Hepatocyte (in vitro differentiated cells): Measurements from ENCODE around the gene CIAPIN1. TPM values are rescaled to one million over a fixed set of nuclear protein-coding genes. Genes with fewer than 3 reads are reported as not detected.
A peak's percentile ranks its signal among the peaks of the same experiment; 100 is the strongest.

Experiments used
- DNase-seq: peaks from one replicate; pipeline ENCODE4 v3.0.0-alpha.2; 2016; ENCODE audit warnings: low spot score
- H2AFZ ChIP-seq: fragments of 200-600 bp; sonication (generic); 2 replicates; pipeline ENCODE4 v1.6.0; 2016; ENCODE audit warnings: antibody characterized with exemption, mild to moderate bottlenecking
- H3K27ac ChIP-seq: fragments of 200-600 bp; sonication (generic); 2 replicates; pipeline ENCODE4 v1.5.1; 2016; ENCODE audit warnings: mild to moderate bottlenecking
- H3K27me3 ChIP-seq: fragments of 200-600 bp; sonication (generic); 2 replicates; pipeline ENCODE4 v1.6.1; 2016
- H3K36me3 ChIP-seq: fragments of 200-600 bp; sonication (generic); replicated peaks from 2 replicates; pipeline ENCODE4 v1.5.1; 2016; ENCODE audit warnings: low read depth; ENCODE audit not compliant: insufficient read depth
- H3K4me1 ChIP-seq: fragments of 200-600 bp; sonication (generic); 2 replicates; pipeline ENCODE4 v1.5.1; 2016; ENCODE audit warnings: mild to moderate bottlenecking, moderate library complexity; ENCODE audit not compliant: insufficient read depth
- H3K4me2 ChIP-seq: fragments of 200-600 bp; sonication (generic); 2 replicates; pipeline ENCODE4 v1.6.0; 2016
- H3K4me3 ChIP-seq: fragments of 200-600 bp; sonication (generic); 2 replicates; pipeline ENCODE4 v1.5.1; 2016; ENCODE audit warnings: mild to moderate bottlenecking
- H3K79me2 ChIP-seq: fragments of 200-600 bp; sonication (generic); 2 replicates; pipeline ENCODE4 v1.6.0; 2017; ENCODE audit warnings: mild to moderate bottlenecking
- H3K9me2 ChIP-seq: fragments of 200-600 bp; sonication (generic); replicated peaks from 2 replicates; pipeline ENCODE4 v1.6.0; 2017; ENCODE audit warnings: mild to moderate bottlenecking; ENCODE audit not compliant: insufficient read depth
- H3K9me3 ChIP-seq: fragments of 200-600 bp; sonication (generic); 2 replicates; pipeline ENCODE4 v1.5.1; 2016; ENCODE audit warnings: low read depth, mild to moderate bottlenecking
- H4K20me1 ChIP-seq: fragments of 200-600 bp; sonication (generic); 2 replicates; pipeline ENCODE4 v1.6.0; 2016; ENCODE audit warnings: mild to moderate bottlenecking; ENCODE audit not compliant: insufficient read depth, poor library complexity, severe bottlenecking
- CTCF ChIP-seq: fragments of 200-600 bp; sonication (generic); IDR thresholded peaks from 2 replicates; pipeline ENCODE4 v1.5.1; 2016; ENCODE audit warnings: antibody characterized with exemption, mild to moderate bottlenecking; ENCODE audit not compliant: poor library complexity
- EZH2 ChIP-seq: fragments of 200-600 bp; sonication (generic); IDR thresholded peaks from 2 replicates; pipeline ENCODE4 v1.6.1; 2016; ENCODE audit warnings: antibody characterized with exemption, mild to moderate bottlenecking, borderline replicate concordance
- EZH2phosphoT487 ChIP-seq: fragments of 200-600 bp; sonication (generic); IDR thresholded peaks from one replicate; pipeline ENCODE4 v1.6.1; 2018; ENCODE audit warnings: antibody characterized with exemption, mild to moderate bottlenecking, low read depth, moderate library complexity; ENCODE audit not compliant: unreplicated experiment, severe bottlenecking
- WGBS: methylation state at CpG from one replicate; pipeline ENCODE4 v1.1.6; 2016; ENCODE audit warnings: low lambda C conversion rate; ENCODE audit errors: missing lambda C conversion rate; 5-methylcytosine and 5-hydroxymethylcytosine counted together
- polyA plus RNA-seq: library from polyadenylated mRNA; unstranded; fragments of >200 nt; fragmentation: Nextera tagmentation; extraction: Ambion mirVana; gene quantifications from 2 replicates; pipeline ENCODE4 v1.2.1, GENCODE V29; 2016
- total RNA-seq: library from RNA; depleted of rRNA; stranded (reverse); fragments of >200 nt; gene quantifications from 2 replicates; pipeline ENCODE4 v1.2.3, GENCODE V29; 2014

CIAPIN1 gene
- total and polyA plus RNA-seq, 2 experiments from 2014 or later: 54.2 to 56.1 TPM

- H3K27me3 ChIP-seq: no peaks in the 10 kb centered on the region
- no peak overlapping the region for H2AFZ ChIP-seq
- peaks cover 57% of the 10 kb centered on the region for H3K79me2 ChIP-seq
- peak overlapping the region; percentile 95 for H3K4me2 ChIP-seq
- no peak overlapping the region for H3K4me3 ChIP-seq
- no peaks in the 10 kb centered on the region for H4K20me1 ChIP-seq
- TF ChIP-seq CTCF (no peak), EZH2 (no peak), EZH2phosphoT487 (no peak)
- H3K9me2 ChIP-seq: no peaks in the 10 kb centered on the region
- H3K9me3 ChIP-seq: no peaks in the 10 kb centered on the region
- peaks cover 56% of the 10 kb centered on the region for H3K4me1 ChIP-seq
- H3K36me3 ChIP-seq: no peaks in the 10 kb centered on the region
- DNase-seq: no peak
- peak overlapping the region; percentile 92 for H3K27ac ChIP-seq
- 71% methylated on average over 8 of the region's 8 CpGs for WGBS
Observed at GRCh38 chr16:57484515-57485005, 37.4 kb upstream of the CIAPIN1 start.

GRCh38 chr16:57483725-57484514, 36.7 kb upstream of the CIAPIN1 start:
- Histone ChIP-seq H3K79me2 (peaks cover 64% of the 10 kb centered on the region), H3K9me3 (no peaks in the 10 kb centered on the region), H3K36me3 (no peaks in the 10 kb centered on the region), H3K4me1 (peaks cover 62% of the 10 kb centered on the region), H4K20me1 (no peaks in the 10 kb centered on the region), H3K9me2 (no peaks in the 10 kb centered on the region), H3K27ac (peak overlapping the region; percentile 92), H3K27me3 (no peaks in the 10 kb centered on the region), H3K4me2 (peak overlapping the region; percentile 95), H3K4me3 (no peak overlapping the region), H2AFZ (no peak overlapping the region)
- TF ChIP-seq EZH2 (no peak), EZH2phosphoT487 (no peak), CTCF (no peak)
- DNase-seq: peak; percentile 65
- WGBS: 36% methylated on average over 15 of the region's 19 CpGs

GRCh38 chr16:57482845-57483545, 35.8 kb upstream of the CIAPIN1 start:
- peak; percentile 71 for DNase-seq
- 72% methylated on average over 14 of the region's 14 CpGs for WGBS
- no peak overlapping the region for H2AFZ ChIP-seq
- no peaks in the 10 kb centered on the region for H3K27me3 ChIP-seq
- H3K9me2 ChIP-seq: no peaks in the 10 kb centered on the region
- no peaks in the 10 kb centered on the region for H3K9me3 ChIP-seq
- peak overlapping the region; percentile 95 for H3K4me2 ChIP-seq
- peaks cover 71% of the 10 kb centered on the region for H3K4me1 ChIP-seq
- H3K27ac ChIP-seq: peak overlapping the region; percentile 92
- H4K20me1 ChIP-seq: peaks cover 8% of the 10 kb centered on the region
- H3K36me3 ChIP-seq: no peaks in the 10 kb centered on the region
- TF ChIP-seq EZH2phosphoT487 (no peak), EZH2 (no peak), CTCF (no peak)
- H3K4me3 ChIP-seq: no peak overlapping the region
- H3K79me2 ChIP-seq: peaks cover 73% of the 10 kb centered on the region
